Pancreas (tissue), 10 donors: Measurements from ENCODE around the gene LCT. TPM values are rescaled to one million over a fixed set of nuclear protein-coding genes. Genes with fewer than 3 reads are reported as not detected.

Experiments used
- ATAC-seq, 4 donors: fragments of 200-7000 bp; cut with Tn5 transposase; one replicate each; pipeline versions ENCODE4 v1.8.0 to v1.9.1; 2020; ENCODE audit warnings: mild to moderate bottlenecking in 4 of 4, moderate library complexity in 4 of 4
- DNase-seq, 6 donors: peaks; one replicate each; pipeline ENCODE4 v3.0.0-alpha.2; 2020
- FAIRE-seq: peaks from 2 replicates; lab custom pipeline; 2012; peaks lifted over from hg19 to GRCh38; lab: Jason Lieb, UNC
- H3K27ac ChIP-seq, 4 donors: fragments of 200-600 bp; sonication (generic); 1 replicate in 3 of 4; 2 replicates in 1 of 4; pipeline versions ENCODE4 v1.5.0 to v1.8.0; 2020
- H3K27me3 ChIP-seq, 4 donors: fragments of 200-600 bp; one replicate each; pipeline ENCODE4 v1.8.0; 2021
- H3K36me3 ChIP-seq, 3 donors: fragments of 200-600 bp; sonication (generic) in 1 of 3; one replicate each; pipeline versions ENCODE4 v1.5.0 to v1.8.0; 2020 to 2021
- H3K4me1 ChIP-seq, 3 donors: fragments of 200-600 bp; one replicate each; pipeline ENCODE4 v1.8.0; 2021
- H3K4me3 ChIP-seq, 4 donors: fragments of 200-600 bp; sonication (generic) in 2 of 4; one replicate each; pipeline versions ENCODE4 v1.5.0 to v1.8.0; 2020 to 2021
- H3K9me3 ChIP-seq, 4 donors: fragments of 200-600 bp; one replicate each; pipeline ENCODE4 v1.8.0; 2021
- CTCF ChIP-seq, 4 donors: fragments of 200-600 bp; sonication (generic) in 3 of 4; IDR thresholded peaks; one replicate each; pipeline versions ENCODE4 v1.5.0 to v1.8.0; 2021; ENCODE audit warnings: antibody characterized with exemption in 4 of 4
- WGBS, 2 donors: extraction: QIAGEN DNeasy Blood & Tissue Kit; methylation state at CpG; one replicate each; pipeline ENCODE4 v1.1.7; 2013; 5-methylcytosine and 5-hydroxymethylcytosine counted together
- intact Hi-C, 3 donors: fragments of 100-400 bp; cut with DNase I; formaldehyde crosslinking; loops; one replicate each; pipeline versions ENCODE4 v1.11.1 to v1.14.2; 2022
- polyA plus RNA-seq, 2 donors: library from polyadenylated mRNA; stranded (reverse); fragments of 200-250 nt; gene quantifications; one replicate each; pipeline ENCODE4 v1.2.3, GENCODE V29; 2013
- total RNA-seq, 6 donors: library from RNA; stranded (reverse); fragmentation: NEBNext Ultra II Directional in 4 of 6; extraction: Animal tissue kit (Norgen Biotek cat#: 25700) in 4 of 6; gene quantifications; one replicate each; pipeline versions ENCODE4 v1.2.1 to v1.2.4, GENCODE V29; 2021 to 2023
- donor health status: healthy with polysubstance abuse.
- donor health status: DM: no; HTN: no; CAD: no; lungs with moderate emphysema.
- donor health status: DM: no; HTN: no; CAD: no.
- donor health status: control.
- donor health status: control.
- donor health status: Bipolar disorder and iron deficiency.
- donor health status: DM: yes; HTN: yes; CAD: no.
- donor health status: DM: no; HTN: no; CAD: no.
- donor health status: DM: no; HTN: no; CAD: no.
- donor health status: DM: yes; HTN: yes; CAD: no.

The LCT gene
- total and polyA plus RNA-seq, 8 donors, result under 0.01 to 0.06 TPM; not detected in 6

- TF ChIP-seq CTCF (IDR thresholded peaks at IDR 0.05), result no peak
- no peak overlapping the region for H3K27ac ChIP-seq
- H3K36me3 ChIP-seq, result no peaks in the 10 kb centered on the region
- no peaks in the 10 kb centered on the region for H3K9me3 ChIP-seq
- no peak for FAIRE-seq
- 41 to 45% methylated on average over 11 of the region's 11 CpGs for WGBS, 2 donors
- no peaks in the 10 kb centered on the region for H3K4me1 ChIP-seq
- intact Hi-C loops, result no loop called here
- peak in 1 of 6 donors; percentile 30 for DNase-seq
- ATAC-seq, result no peak
- no peak overlapping the region for H3K4me3 ChIP-seq
- H3K27me3 ChIP-seq, result no peaks in the 10 kb centered on the region
These were observed 11.3 kb downstream of the LCT start for GRCh38 chr2:135825550-135826176.

GRCh38 chr2:135825131-135825530 is 11.9 kb downstream of the LCT start:
- no peak for DNase-seq
- H3K9me3 ChIP-seq, result no peaks in the 10 kb centered on the region
- 79 to 86% methylated on average over 9 of the region's 9 CpGs for WGBS, 2 donors
- intact Hi-C loops, result no loop called here
- no peak overlapping the region for H3K4me3 ChIP-seq
- H3K36me3 ChIP-seq, result no peaks in the 10 kb centered on the region
- no peak for TF ChIP-seq CTCF (IDR thresholded peaks at IDR 0.05)
- no peak for ATAC-seq
- H3K27ac ChIP-seq, result no peak overlapping the region
- H3K4me1 ChIP-seq, result no peaks in the 10 kb centered on the region
- H3K27me3 ChIP-seq, result no peaks in the 10 kb centered on the region
- no peak for FAIRE-seq

GRCh38 chr2:135822855-135823254 is 14.1 kb downstream of the LCT start:
- no peaks in the 10 kb centered on the region for H3K36me3 ChIP-seq
- DNase-seq (no peak), ATAC-seq (no peak), FAIRE-seq (no peak)
- no peaks in the 10 kb centered on the region for H3K27me3 ChIP-seq
- H3K27ac ChIP-seq, result no peak overlapping the region
- H3K4me1 ChIP-seq, result no peaks in the 10 kb centered on the region
- no peak overlapping the region for H3K4me3 ChIP-seq
- intact Hi-C loops, result no loop called here
- 84 to 92% methylated on average over 1 of the region's 1 CpG for WGBS, 2 donors
- no peaks in the 10 kb centered on the region for H3K9me3 ChIP-seq
- TF ChIP-seq CTCF (IDR thresholded peaks at IDR 0.05), result no peak

GRCh38 chr2:135821190-135821589 is 15.8 kb downstream of the LCT start:
- H3K9me3 ChIP-seq, result no peaks in the 10 kb centered on the region
- H3K36me3 ChIP-seq, result no peaks in the 10 kb centered on the region
- 87 to 92% methylated on average over 2 of the region's 2 CpGs for WGBS, 2 donors
- intact Hi-C loops, result no loop called here
- no peak overlapping the region for H3K4me3 ChIP-seq
- no peaks in the 10 kb centered on the region for H3K4me1 ChIP-seq
- no peak for TF ChIP-seq CTCF (IDR thresholded peaks at IDR 0.05)
- H3K27ac ChIP-seq, result no peak overlapping the region
- ATAC-seq (no peak), FAIRE-seq (no peak), DNase-seq (no peak)
- H3K27me3 ChIP-seq, result no peaks in the 10 kb centered on the region

- no peak overlapping the region for H3K4me3 ChIP-seq
- FAIRE-seq (no peak), DNase-seq (no peak), ATAC-seq (no peak)
- H3K9me3 ChIP-seq, result no peaks in the 10 kb centered on the region
- no peaks in the 10 kb centered on the region for H3K36me3 ChIP-seq
- H3K4me1 ChIP-seq, result no peaks in the 10 kb centered on the region
- intact Hi-C loops, result no loop called here
- WGBS, 2 donors, result 62 to 70% methylated on average over 9 of the region's 9 CpGs
- H3K27ac ChIP-seq, result no peak overlapping the region
- H3K27me3 ChIP-seq, result no peaks in the 10 kb centered on the region
- TF ChIP-seq CTCF (IDR thresholded peaks at IDR 0.05), result no peak
These were observed 16.9 kb downstream of the LCT start for GRCh38 chr2:135820003-135820618.
